GM23338 (cell line): ENCODE measurements around the gene GRID2. TPM values are rescaled to one million over a fixed set of nuclear protein-coding genes. Genes with fewer than 3 reads are reported as not detected.
"Not testable (repeated sequence)": the region's sequence is repeated elsewhere in the genome, so short reads cannot be mapped to it uniquely, and the experiment has no call there.

Source experiments
- ATAC-seq: fragments of 200-7000 bp; cut with Tn5 transposase; 3 replicates; pipeline ENCODE4 v1.9.1; 2020
- DNase-seq: peaks from one replicate; pipeline ENCODE4 v3.0.0-alpha.2; 2015; ENCODE audit warnings: low spot score
- H2AFZ ChIP-seq: fragments of 200-600 bp; sonication (generic); 2 replicates; pipeline ENCODE4 v1.8.0; 2016; ENCODE audit warnings: antibody characterized with exemption, mild to moderate bottlenecking, moderate library complexity
- H3F3A ChIP-seq: fragments of 200-600 bp; sonication (generic); replicated peaks from 2 replicates; pipeline ENCODE4 v1.8.0; 2017; ENCODE audit warnings: antibody characterized with exemption, mixed run types, low read depth
- H3K27ac ChIP-seq: fragments of 200-600 bp; sonication (generic); 2 replicates; pipeline ENCODE4 v1.6.1; 2016; ENCODE audit warnings: low read depth
- H3K27me3 ChIP-seq: fragments of 200-600 bp; sonication (generic); 2 replicates; pipeline ENCODE4 v1.8.0; 2016; ENCODE audit warnings: mild to moderate bottlenecking, mixed run types, moderate library complexity; ENCODE audit not compliant: insufficient read depth
- H3K36me3 ChIP-seq: fragments of 200-600 bp; sonication (generic); 2 replicates; pipeline ENCODE4 v1.8.0; 2016; ENCODE audit warnings: mild to moderate bottlenecking; ENCODE audit not compliant: insufficient read depth
- H3K4me1 ChIP-seq: fragments of 200-600 bp; sonication (generic); 2 replicates; pipeline ENCODE4 v1.8.0; 2016; ENCODE audit warnings: mild to moderate bottlenecking, moderate library complexity; ENCODE audit not compliant: insufficient read depth
- H3K4me2 ChIP-seq: fragments of 200-600 bp; sonication (generic); 2 replicates; pipeline ENCODE4 v1.7.1; 2017; ENCODE audit warnings: mixed run types
- H3K4me3 ChIP-seq: fragments of 200-600 bp; sonication (generic); 2 replicates; pipeline ENCODE4 v1.6.1; 2016; ENCODE audit warnings: mixed run types
- H3K79me2 ChIP-seq: fragments of 200-600 bp; sonication (generic); replicated peaks from 2 replicates; pipeline ENCODE4 v1.8.0; 2017; ENCODE audit warnings: mild to moderate bottlenecking; ENCODE audit not compliant: insufficient read depth
- H3K9me2 ChIP-seq: fragments of 200-600 bp; sonication (generic); 2 replicates; pipeline ENCODE4 v1.8.0; 2017; ENCODE audit not compliant: insufficient read depth
- H4K20me1 ChIP-seq: fragments of 200-600 bp; sonication (generic); replicated peaks from 2 replicates; pipeline ENCODE4 v1.8.0; 2017; ENCODE audit warnings: mild to moderate bottlenecking; ENCODE audit not compliant: insufficient read depth
- H3K27ac Mint-ChIP-seq: 2 replicates; pipeline ENCODE4 v1.8.0; 2020; ENCODE audit warnings: inconsistent platforms, mild to moderate bottlenecking, moderate library complexity, mixed read lengths
- H3K27me3 Mint-ChIP-seq: 3 replicates; pipeline ENCODE4 v1.8.0; 2022; ENCODE audit warnings: low read depth, mild to moderate bottlenecking, moderate library complexity, mixed read lengths, inconsistent platforms; ENCODE audit not compliant: insufficient read depth, poor library complexity
- H3K36me3 Mint-ChIP-seq: 3 replicates; pipeline ENCODE4 v1.8.0; 2021; ENCODE audit warnings: low read depth, mild to moderate bottlenecking, inconsistent platforms, moderate library complexity, mixed read lengths
- H3K4me1 Mint-ChIP-seq: 3 replicates; pipeline ENCODE4 v1.8.0; 2020; ENCODE audit warnings: mild to moderate bottlenecking, inconsistent platforms, mixed read lengths
- H3K4me3 Mint-ChIP-seq: 3 replicates; pipeline ENCODE4 v1.8.0; 2021; ENCODE audit warnings: moderate library complexity, mild to moderate bottlenecking, inconsistent platforms, mixed read lengths
- H3K9me3 Mint-ChIP-seq: 3 replicates; pipeline ENCODE4 v1.8.0; 2020; ENCODE audit warnings: moderate library complexity, mild to moderate bottlenecking, inconsistent platforms, mixed read lengths
- CREB1 ChIP-seq: fragments of 250-450 bp; sonication (Bioruptor Pico); IDR thresholded peaks from 2 replicates; pipeline ENCODE4 v1.5.0; 2020; ENCODE audit warnings: low read depth, mild to moderate bottlenecking, moderate library complexity
- EZH2 ChIP-seq: fragments of 200-600 bp; sonication (generic); IDR thresholded peaks from one replicate; pipeline ENCODE4 v1.8.0; 2017; ENCODE audit warnings: antibody characterized with exemption, mild to moderate bottlenecking, low read depth; ENCODE audit not compliant: unreplicated experiment
- EZH2phosphoT487 ChIP-seq: fragments of 200-600 bp; sonication (generic); IDR thresholded peaks from one replicate; pipeline ENCODE4 v1.8.1; 2018; ENCODE audit warnings: antibody characterized with exemption; ENCODE audit not compliant: unreplicated experiment
- JUNB ChIP-seq: IDR thresholded peaks from one replicate; pipeline ENCODE4 v1.6.1; 2016; ENCODE audit warnings: antibody characterized with exemption; ENCODE audit not compliant: unreplicated experiment
- NANOG ChIP-seq: IDR thresholded peaks from 2 replicates; pipeline ENCODE4 v1.6.1; 2016; ENCODE audit warnings: antibody characterized with exemption, borderline replicate concordance
- STAT1 ChIP-seq: IDR thresholded peaks from one replicate; pipeline ENCODE4 v1.6.1; 2016; ENCODE audit warnings: antibody characterized with exemption; ENCODE audit not compliant: unreplicated experiment
- ZNF114 ChIP-seq: fragments of 250-450 bp; sonication (Bioruptor Pico); IDR thresholded peaks from 2 replicates; pipeline ENCODE4 v1.5.0; 2020; ENCODE audit warnings: mild to moderate bottlenecking, moderate library complexity
- polyA plus RNA-seq: library from polyadenylated mRNA; unstranded; fragments of >200 nt; fragmentation: Nextera tagmentation; extraction: Ambion mirVana; gene quantifications from 2 replicates; pipeline ENCODE4 v1.2.1, GENCODE V29; 2016
- total RNA-seq: library from RNA; depleted of rRNA; stranded (reverse); fragments of >200 nt; shearing (Covaris generic); gene quantifications from 2 replicates; pipeline ENCODE4 v1.2.3, GENCODE V29; 2014
- TF ChIP-seq, protein P1 (sequence below): IDR thresholded peaks from one replicate; pipeline ENCODE4 v1.6.1; 2018; ENCODE audit warnings: antibody characterized with exemption; ENCODE audit not compliant: unreplicated experiment

GRID2 gene
- total and polyA plus RNA-seq, 2 experiments from 2014 or later = 19.9 to 65.4 TPM

DNA sequence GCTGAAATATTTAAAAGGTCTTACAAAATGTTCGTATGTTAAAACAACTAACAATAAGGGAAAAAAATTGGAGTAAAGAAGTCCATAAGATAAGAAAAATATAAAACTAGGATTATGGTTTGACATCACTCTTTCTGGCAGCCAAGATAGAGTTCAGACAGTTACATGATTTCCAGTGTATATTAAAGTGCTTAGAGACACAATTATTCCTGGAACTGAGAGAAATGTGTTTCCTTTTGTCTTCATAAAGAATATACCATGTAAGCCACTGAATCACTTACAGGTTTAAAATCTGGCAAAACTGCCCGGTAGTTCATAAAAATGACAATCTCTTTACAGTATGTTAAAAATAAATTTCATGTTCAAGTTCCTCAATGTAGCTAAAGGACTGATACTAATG, 986.1 kb downstream of the GRID2 start (continued):
- TF ChIP-seq EZH2phosphoT487 (no peak), ZNF114 (CRISPR knock-in tag) (no peak), JUNB (no peak), NANOG (no peak), STAT1 (no peak)
- TF ChIP-seq, protein P1, sequence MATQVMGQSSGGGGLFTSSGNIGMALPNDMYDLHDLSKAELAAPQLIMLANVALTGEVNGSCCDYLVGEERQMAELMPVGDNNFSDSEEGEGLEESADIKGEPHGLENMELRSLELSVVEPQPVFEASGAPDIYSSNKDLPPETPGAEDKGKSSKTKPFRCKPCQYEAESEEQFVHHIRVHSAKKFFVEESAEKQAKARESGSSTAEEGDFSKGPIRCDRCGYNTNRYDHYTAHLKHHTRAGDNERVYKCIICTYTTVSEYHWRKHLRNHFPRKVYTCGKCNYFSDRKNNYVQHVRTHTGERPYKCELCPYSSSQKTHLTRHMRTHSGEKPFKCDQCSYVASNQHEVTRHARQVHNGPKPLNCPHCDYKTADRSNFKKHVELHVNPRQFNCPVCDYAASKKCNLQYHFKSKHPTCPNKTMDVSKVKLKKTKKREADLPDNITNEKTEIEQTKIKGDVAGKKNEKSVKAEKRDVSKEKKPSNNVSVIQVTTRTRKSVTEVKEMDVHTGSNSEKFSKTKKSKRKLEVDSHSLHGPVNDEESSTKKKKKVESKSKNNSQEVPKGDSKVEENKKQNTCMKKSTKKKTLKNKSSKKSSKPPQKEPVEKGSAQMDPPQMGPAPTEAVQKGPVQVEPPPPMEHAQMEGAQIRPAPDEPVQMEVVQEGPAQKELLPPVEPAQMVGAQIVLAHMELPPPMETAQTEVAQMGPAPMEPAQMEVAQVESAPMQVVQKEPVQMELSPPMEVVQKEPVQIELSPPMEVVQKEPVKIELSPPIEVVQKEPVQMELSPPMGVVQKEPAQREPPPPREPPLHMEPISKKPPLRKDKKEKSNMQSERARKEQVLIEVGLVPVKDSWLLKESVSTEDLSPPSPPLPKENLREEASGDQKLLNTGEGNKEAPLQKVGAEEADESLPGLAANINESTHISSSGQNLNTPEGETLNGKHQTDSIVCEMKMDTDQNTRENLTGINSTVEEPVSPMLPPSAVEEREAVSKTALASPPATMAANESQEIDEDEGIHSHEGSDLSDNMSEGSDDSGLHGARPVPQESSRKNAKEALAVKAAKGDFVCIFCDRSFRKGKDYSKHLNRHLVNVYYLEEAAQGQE = no peak

DNA sequence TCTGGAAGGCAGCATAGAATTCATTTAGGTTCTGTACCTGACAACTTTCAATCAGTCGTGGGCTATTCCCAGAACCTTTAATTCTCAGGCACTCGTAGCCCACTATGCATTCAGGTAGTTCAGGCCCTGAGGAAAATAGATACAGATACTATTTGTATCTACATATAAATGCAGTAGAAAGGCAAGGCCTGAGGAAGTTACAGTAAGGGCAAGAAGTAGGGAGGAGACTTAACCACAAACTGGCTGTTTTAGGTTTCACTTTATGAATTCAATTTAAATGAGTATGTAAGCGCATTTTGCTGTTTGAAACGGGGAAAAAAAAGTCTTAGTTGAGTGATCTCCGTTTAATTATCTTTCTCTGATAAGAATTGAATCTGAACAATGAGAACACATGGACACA, 995.4 kb downstream of the GRID2 start:
- no peak overlapping the region for H3K4me3 ChIP-seq
- Mint-ChIP-seq H3K4me3 (no peak overlapping the region), H3K4me1 (peaks cover 19% of the 10 kb centered on the region), H3K9me3 (no peaks in the 10 kb centered on the region), H3K27ac (peak overlapping the region; percentile 5; the same call in 1 of the 2 replicates), H3K27me3 (peaks cover 4% of the 10 kb centered on the region), H3K36me3 (no peaks in the 10 kb centered on the region)
- H3K9me2 ChIP-seq = no peaks in the 10 kb centered on the region
- H3K27ac ChIP-seq = no peak overlapping the region
- H3K4me1 ChIP-seq = peaks cover 12% of the 10 kb centered on the region
- H4K20me1 ChIP-seq = no peaks in the 10 kb centered on the region
- no peaks in the 10 kb centered on the region for H3K27me3 ChIP-seq
- no peaks in the 10 kb centered on the region for H3K36me3 ChIP-seq
- no peaks in the 10 kb centered on the region for H3F3A ChIP-seq
- no peak overlapping the region for H3K4me2 ChIP-seq
- TF ChIP-seq EZH2 = no peak
- TF ChIP-seq, protein P1 = no peak
- no peak for TF ChIP-seq CREB1 (CRISPR knock-in tag)
- H3K79me2 ChIP-seq = no peaks in the 10 kb centered on the region
- ATAC-seq = no peak
- DNase-seq = no peak
- no peak overlapping the region for H2AFZ ChIP-seq

DNA sequence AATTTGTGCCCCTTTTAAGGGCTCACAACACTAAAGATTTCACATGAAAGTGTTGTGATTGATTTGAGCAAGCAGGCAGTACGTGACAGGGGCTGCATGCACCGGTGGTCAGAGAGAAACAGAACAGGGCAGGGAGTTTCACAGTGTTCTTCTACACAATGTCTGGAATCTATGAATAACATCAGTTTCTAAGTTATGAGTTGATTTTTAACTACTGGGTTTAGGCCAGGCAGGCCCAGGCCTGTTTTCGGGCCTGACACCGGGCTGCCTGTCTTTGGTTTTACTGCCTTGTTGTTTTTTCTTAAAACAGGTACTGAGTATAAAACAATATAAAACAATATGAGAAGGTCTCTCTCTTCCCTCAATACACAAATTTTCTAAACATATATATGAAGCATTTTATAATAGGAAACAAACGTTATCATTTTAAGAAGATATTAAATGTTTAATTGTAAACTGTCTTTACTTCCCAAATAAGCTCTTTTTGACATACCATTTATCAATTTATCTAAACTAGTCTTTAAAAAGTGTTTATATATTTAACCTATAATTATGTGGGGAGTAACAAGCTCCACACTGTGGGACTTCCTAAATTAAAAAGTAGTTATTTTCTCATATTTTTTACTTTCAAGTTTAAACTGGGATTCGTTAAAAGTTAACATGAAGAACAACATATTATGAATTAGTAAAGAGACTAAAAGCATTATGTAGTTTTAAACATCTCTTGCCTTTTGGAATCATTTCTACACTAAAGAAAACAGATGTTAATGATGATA, 997.2 kb downstream of the GRID2 start:
- not testable (repeated sequence) for ATAC-seq

More for the DNA sequence above, 997.2 kb downstream of the GRID2 start:
- H3K9me2 ChIP-seq, H3K4me3 Mint-ChIP-seq, DNase-seq, H3F3A ChIP-seq, H3K4me3 ChIP-seq, H3K9me3 Mint-ChIP-seq, H3K36me3 ChIP-seq, H3K79me2 ChIP-seq, H3K27ac ChIP-seq, H2AFZ ChIP-seq, H4K20me1 ChIP-seq, H3K4me2 ChIP-seq, H3K27me3 ChIP-seq, H3K27me3 Mint-ChIP-seq, H3K36me3 Mint-ChIP-seq, H3K27ac Mint-ChIP-seq: not testable (repeated sequence)
- H3K4me1 Mint-ChIP-seq = peaks cover 19% of the 10 kb centered on the region
- H3K4me1 ChIP-seq = peaks cover 12% of the 10 kb centered on the region
